Measurements from ENCODE around the gene RGL1.

- no peak for TF ChIP-seq POLR2A (IDR thresholded peaks at IDR 0.05; ENCODE audit: low read length)
- TF ChIP-seq GATA1 (IDR thresholded peaks at IDR 0.05; ENCODE audit: low read depth, low read length) = no peak
Measured at GRCh38 chr1:183970516-183971300, 165.8 kb downstream of the RGL1 start.

Data from erythroblast (primary cell).